ENCODE results near the gene ZNF768. TPM values are rescaled to one million over a fixed set of nuclear protein-coding genes. Genes with fewer than 3 reads are reported as not detected.

The ZNF768 gene
- total RNA-seq, 2 donors from 2014 or later = 41.1 to 51.4 TPM

- TF ChIP-seq CTCF (IDR thresholded peaks at IDR 0.05) = no peak
Observed at GRCh38 chr16:30558789-30559377, 32.5 kb upstream of the ZNF768 start.

GRCh38 chr16:30557957-30558788 lies 31.8 kb upstream of the ZNF768 start, which contains the start of gene ZNF764:
Gene ZNF764, minus strand, starts transcription at chr16:30558374. Its CDS starts 192 bp downstream, at chr16:30558182.
- peak; percentile 99 for DNase-seq (ENCODE audit: low spot score)
- Histone ChIP-seq H3K36me3 (peaks cover 16% of the 10 kb centered on the region), H3K27ac (peak within 1 kb of the TSS; percentile 95 to 99), H3K4me3 (peak within 1 kb of the TSS; percentile 87 to 88), H3K27me3 (no peaks in the 10 kb centered on the region), H3K9me3 (no peaks in the 10 kb centered on the region), H3K4me1 (peaks cover 0 to 42% of the 10 kb centered on the region in 2 donors)
- TF ChIP-seq CTCF (IDR thresholded peaks at IDR 0.05) = peak in 1 of 2 donors; percentile 32

More at GRCh38 chr16:30558789-30559377, 32.5 kb upstream of the ZNF768 start:
- Histone ChIP-seq H3K27me3 (no peaks in the 10 kb centered on the region), H3K36me3 (peaks cover 16% of the 10 kb centered on the region), H3K27ac (peak overlapping the region; percentile 95 to 99), H3K9me3 (no peaks in the 10 kb centered on the region), H3K4me1 (peaks cover 0 to 39% of the 10 kb centered on the region in 2 donors), H3K4me3 (peak overlapping the region; percentile 87 to 88)
- no peak for DNase-seq (ENCODE audit: low spot score)

- no peak for DNase-seq (ENCODE audit: low spot score)
- Histone ChIP-seq H3K9me3 (no peaks in the 10 kb centered on the region), H3K4me1 (peaks cover 0 to 47% of the 10 kb centered on the region in 2 donors), H3K4me3 (peak overlapping the region; percentile 87 to 88), H3K27ac (peak overlapping the region; percentile 95 to 99), H3K27me3 (no peaks in the 10 kb centered on the region), H3K36me3 (peaks cover 16% of the 10 kb centered on the region)
- peak in 1 of 2 donors; percentile 15 for TF ChIP-seq CTCF (IDR thresholded peaks at IDR 0.05)
Observed at GRCh38 chr16:30557707-30557956, 31.3 kb upstream of the ZNF768 start.

- peak overlapping the region in 1 of 2 donors; percentile 27 for H3K27ac ChIP-seq
- TF ChIP-seq CTCF (IDR thresholded peaks at IDR 0.05) = no peak
Observed at GRCh38 chr16:30556125-30556473, 29.7 kb upstream of the ZNF768 start.

GRCh38 chr16:30555315-30556124 lies 29.2 kb upstream of the ZNF768 start:
- H3K27me3 ChIP-seq = no peaks in the 10 kb centered on the region
- TF ChIP-seq CTCF (IDR thresholded peaks at IDR 0.05) = no peak
- no peak for DNase-seq (ENCODE audit: low spot score)
- peak overlapping the region in 1 of 2 donors; percentile 27 for H3K27ac ChIP-seq
- peaks cover 16% of the 10 kb centered on the region for H3K36me3 ChIP-seq
- no peak overlapping the region for H3K4me3 ChIP-seq
- peaks cover 0 to 53% of the 10 kb centered on the region in 2 donors for H3K4me1 ChIP-seq
- H3K9me3 ChIP-seq = no peaks in the 10 kb centered on the region

More at GRCh38 chr16:30556125-30556473, 29.7 kb upstream of the ZNF768 start:
- no peak for DNase-seq (ENCODE audit: low spot score)
- Histone ChIP-seq H3K4me1 (peaks cover 0 to 52% of the 10 kb centered on the region in 2 donors), H3K9me3 (no peaks in the 10 kb centered on the region), H3K4me3 (no peak overlapping the region), H3K27me3 (no peaks in the 10 kb centered on the region), H3K36me3 (peaks cover 16% of the 10 kb centered on the region)
